RPMI7951 (cell line): ENCODE measurements around the gene OLFM3. TPM values are rescaled to one million over a fixed set of nuclear protein-coding genes. Genes with fewer than 3 reads are reported as not detected.

Experiments
- DNase-seq: peaks from one replicate; pipeline ENCODE4 v3.0.0-alpha.2; 2012; ENCODE audit warnings: low read depth
- total RNA-seq: library from RNA; depleted of rRNA; stranded (reverse); fragments of >200 nt; shearing (Covaris generic); gene quantifications from 2 replicates; pipeline ENCODE4 v1.2.3, GENCODE V29; 2014; rRNA removed

OLFM3 gene
- not detected in 2 replicates for total RNA-seq

- DNase-seq = peak; percentile 3
These were observed at the start of gene OLFM3 for GRCh38 chr1:101996825-101997465. Gene OLFM3, minus strand, starts transcription at chr1:101996926.

DNA sequence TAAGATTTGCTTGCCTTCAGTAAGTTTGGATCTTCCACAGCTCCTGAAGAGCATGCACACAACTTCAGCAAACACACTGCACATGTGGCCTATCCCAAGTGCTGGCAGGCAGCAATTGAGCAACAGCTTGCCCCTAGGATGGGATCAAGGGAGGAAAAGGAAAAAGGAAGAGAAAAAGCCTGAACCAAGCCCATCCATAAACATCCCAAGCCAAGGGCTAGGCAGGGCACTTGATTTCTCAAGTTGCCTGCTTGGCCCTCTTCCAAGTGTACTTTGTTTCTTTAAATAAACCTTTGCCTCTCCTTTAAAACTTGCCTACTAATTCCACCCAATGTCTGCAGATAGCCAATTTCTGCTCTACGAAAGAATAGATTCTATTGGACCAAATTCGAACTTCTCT, 49.0 kb upstream of the OLFM3 start:
- no peak for DNase-seq

DNA sequence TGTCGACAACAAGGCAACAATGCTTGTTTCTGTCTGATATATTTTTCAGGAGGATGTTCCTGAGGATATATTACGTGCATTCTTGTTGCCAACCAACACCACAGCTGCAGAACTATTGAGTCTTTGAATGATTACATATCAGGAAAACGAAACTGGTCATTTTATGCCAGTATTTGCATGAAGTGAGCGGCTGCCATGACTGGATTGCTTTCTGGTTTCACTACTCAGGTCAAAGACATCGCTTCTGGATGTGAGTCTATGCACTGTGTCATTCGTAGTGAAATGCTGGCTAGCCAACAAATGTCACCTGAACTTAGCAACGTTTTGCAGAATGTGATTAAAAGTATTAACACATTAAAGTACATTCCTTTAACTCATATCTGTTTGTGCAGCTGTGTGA, 35.8 kb upstream of the OLFM3 start:
- DNase-seq = no peak

GRCh38 chr1:102019530-102019929, 22.8 kb upstream of the OLFM3 start:
- no peak for DNase-seq

GRCh38 chr1:102015728-102016127, 19.0 kb upstream of the OLFM3 start:
- DNase-seq = no peak

DNA sequence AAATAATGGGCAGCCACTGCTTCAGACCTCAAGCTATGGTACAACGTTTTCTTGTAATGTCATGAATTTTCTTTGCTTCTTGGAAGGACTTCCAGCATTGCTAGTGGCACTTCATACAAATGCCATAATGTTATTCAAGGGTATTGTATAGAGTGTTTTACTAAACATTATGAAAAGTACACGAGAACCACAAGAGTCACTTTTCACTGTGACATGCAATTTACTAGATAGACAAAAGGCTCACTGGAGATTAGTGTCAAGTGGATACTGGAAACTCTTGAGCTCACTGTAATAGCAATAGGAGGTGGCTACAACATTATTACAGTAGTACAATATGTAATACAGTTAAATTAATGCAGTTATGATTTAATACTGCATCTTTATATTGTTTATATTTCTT, 5.3 kb upstream of the OLFM3 start:
- no peak for DNase-seq

DNA sequence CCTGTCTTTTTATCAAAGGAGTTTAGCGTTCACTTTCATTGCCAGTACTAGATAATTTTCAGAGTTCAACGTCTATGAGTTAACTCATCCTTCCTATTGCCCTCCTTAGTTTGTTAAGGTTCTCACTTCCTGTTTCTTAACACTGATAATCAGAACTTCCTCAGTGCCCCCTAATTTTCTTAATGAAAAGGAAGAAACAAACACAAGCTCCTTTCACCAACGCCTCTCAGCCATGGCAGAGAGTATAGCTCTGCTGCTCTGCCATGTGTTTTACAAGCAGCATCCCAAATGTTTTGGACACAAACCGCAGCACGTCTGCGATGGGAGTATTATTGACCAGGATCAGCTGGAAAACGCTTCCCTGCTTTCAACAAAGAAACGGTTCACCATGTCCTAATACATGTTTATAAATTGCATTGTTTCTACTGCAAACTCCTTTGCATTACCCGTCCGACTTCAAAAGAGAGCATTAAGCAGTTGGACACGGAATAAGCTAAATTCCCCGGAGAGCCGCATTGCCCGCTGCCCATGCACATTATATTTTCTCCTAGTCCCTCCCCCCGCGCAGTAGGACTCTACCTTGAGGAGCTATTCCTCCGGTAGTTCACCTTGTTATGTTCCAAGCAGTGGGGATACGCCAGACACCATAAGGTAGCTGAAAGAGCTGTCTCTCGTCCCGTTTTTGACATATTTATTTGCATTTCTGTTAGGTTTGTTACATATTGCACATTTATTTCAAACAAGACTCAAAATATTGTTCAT, 561 bp downstream of the OLFM3 start:
- DNase-seq = no peak

DNA sequence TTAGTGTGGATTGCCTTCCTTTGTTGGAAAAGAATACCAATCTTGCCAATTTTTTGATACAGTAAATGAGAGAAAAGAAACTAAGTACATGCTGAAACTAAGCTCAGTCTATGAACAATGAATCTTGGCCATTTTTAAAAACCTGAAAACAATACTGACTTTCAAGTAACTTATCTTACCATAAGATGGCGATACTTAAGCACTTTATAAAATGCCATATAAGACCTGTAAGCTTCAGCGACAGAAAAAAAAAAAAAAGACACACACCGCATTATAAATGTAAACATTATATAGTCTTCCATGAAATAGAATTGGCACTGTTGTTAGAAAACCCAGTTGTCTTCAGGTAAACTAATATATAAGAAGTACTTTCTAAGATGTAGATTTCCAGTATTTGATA, 3.0 kb downstream of the OLFM3 start:
- no peak for DNase-seq

GRCh38 chr1:101992821-101993575, 3.7 kb downstream of the OLFM3 start:
- no peak for DNase-seq

- DNase-seq = no peak
These were observed 15.8 kb downstream of the OLFM3 start for GRCh38 chr1:101980974-101981373.

DNA sequence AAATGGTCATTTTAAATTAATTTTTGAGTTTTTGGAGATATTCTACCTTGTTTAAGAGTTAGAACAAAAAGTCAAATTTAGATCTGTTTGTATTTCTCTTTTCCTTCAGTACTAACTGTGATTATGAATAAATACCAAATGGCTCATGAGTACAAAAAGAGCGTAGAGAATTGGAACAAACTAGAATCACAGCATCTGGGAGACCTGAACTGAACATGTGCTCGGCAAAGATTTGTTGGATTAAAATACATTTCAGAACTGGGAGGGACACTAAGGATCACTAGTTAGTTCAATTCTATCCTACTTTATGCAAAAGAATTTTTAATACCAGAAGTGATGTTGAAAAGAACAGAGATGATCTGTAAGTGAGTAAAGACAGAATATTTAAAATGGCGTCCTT, 19.5 kb downstream of the OLFM3 start:
- DNase-seq = no peak

GRCh38 chr1:101976161-101976560, 20.6 kb downstream of the OLFM3 start:
- no peak for DNase-seq

DNA sequence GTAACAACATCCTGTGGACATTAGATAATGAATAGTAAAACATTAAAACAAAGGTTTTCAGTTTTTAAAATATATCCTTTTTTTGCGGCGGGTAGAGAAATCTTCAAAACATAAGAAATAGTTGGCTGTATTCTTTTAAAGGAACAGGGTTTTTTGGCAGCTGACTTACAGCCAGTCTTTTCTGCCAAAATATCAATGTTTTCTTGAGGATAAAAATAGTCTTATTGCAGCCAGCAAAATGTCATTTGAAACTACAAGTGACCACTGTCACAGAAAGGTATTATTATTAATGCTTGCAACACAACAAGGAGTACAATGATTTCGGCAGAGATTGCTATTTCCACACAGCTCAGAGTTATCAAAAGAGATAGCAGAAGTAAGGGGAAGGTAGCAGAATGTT, 21.4 kb downstream of the OLFM3 start:
- DNase-seq = no peak

- no peak for DNase-seq
These were observed 22.0 kb downstream of the OLFM3 start for GRCh38 chr1:101974599-101975274.

GRCh38 chr1:101971304-101971703, 25.4 kb downstream of the OLFM3 start:
- DNase-seq = no peak

DNA sequence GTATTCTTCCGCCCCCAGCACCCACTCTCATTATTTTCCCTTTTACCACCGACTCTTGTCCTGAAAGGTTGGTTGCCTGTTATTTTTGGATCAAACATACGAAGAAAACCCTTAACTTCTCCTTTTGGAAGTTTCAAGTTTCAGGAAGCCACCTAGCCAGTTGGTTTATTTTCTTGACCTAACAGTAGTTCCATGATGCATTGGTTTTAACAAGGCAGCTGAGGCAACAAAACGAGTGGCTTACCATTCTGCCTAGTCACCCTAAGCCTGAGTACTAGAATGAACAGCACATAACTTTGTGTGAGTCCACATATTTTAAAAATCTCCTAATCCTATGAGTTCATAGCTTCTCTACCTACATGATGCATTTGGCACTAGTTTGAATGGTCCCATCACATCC, 28.9 kb downstream of the OLFM3 start:
- no peak for DNase-seq

GRCh38 chr1:101965341-101965740, 31.4 kb downstream of the OLFM3 start:
- DNase-seq = no peak

GRCh38 chr1:101964708-101965107, 32.0 kb downstream of the OLFM3 start:
- no peak for DNase-seq

DNA sequence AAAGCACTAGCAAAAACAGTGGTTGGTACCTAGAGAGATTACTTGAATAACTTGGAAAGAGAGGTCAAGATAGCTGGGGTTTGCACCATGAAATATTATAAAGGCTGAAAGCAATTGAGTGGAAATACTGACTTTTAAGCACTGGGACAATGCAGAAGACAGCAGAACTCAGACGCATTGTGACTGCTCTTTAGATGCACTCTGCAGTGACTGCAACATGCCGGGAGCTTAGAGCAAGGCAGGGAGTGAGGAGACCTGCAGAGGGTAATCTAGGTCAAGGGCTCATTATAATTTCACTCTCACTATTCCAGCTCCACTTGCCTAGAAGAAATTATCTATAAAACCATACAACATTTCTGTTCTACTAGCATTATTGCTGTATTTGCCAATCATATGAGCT, 36.6 kb downstream of the OLFM3 start:
- DNase-seq = no peak

GRCh38 chr1:101959456-101959855, 37.3 kb downstream of the OLFM3 start:
- no peak for DNase-seq

- DNase-seq = no peak
These were observed 39.0 kb downstream of the OLFM3 start for GRCh38 chr1:101957771-101958170.

DNA sequence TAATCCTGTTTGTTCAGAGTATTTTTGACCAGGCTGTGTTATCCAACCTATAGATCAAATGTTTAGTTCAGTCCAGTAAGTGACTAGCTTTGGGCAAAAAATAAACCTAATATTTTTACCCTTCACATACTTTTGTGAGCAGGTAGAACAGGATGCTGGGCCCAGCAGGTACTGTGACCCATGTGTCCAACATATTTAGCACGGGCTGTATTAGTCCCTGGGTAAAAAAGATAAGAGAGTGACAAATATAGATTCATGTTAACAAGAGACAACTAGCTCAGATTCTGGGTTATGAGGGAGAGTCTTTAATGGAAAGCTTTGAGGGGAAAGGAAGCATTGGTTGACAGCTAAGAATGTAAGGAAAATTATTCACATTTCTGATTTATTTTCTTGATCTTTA, 43.1 kb downstream of the OLFM3 start:
- no peak for DNase-seq
